ENCODE results near the gene LRRIQ4.

Gene LRRIQ4

GRCh38 chr3:169871129-169871886 lies 58.6 kb downstream of the LRRIQ4 start:
- TF ChIP-seq POU6F1 (CRISPR knock-in tag; IDR thresholded peaks at IDR 0.05; ENCODE audit: borderline replicate concordance, low read depth): no peak
- no peak for TF ChIP-seq ZNF565 (CRISPR knock-in tag; conservative IDR thresholded peaks at IDR 0.05; ENCODE audit: low read depth)
- TF ChIP-seq ZFP3 (CRISPR knock-in tag; IDR thresholded peaks at IDR 0.05): no peak
- no peak for TF ChIP-seq PATZ1 (CRISPR knock-in tag; IDR thresholded peaks at IDR 0.05; ENCODE audit: borderline replicate concordance)
- TF ChIP-seq TCF4 (CRISPR knock-in tag; IDR thresholded peaks at IDR 0.05; ENCODE audit: borderline replicate concordance): no peak
- TF ChIP-seq BACH2 (CRISPR knock-in tag; IDR thresholded peaks at IDR 0.05; ENCODE audit: borderline replicate concordance): no peak
- TF ChIP-seq CSRNP3 (CRISPR knock-in tag; IDR thresholded peaks at IDR 0.05): no peak
- TF ChIP-seq GLIS3 (CRISPR knock-in tag; IDR thresholded peaks at IDR 0.05): no peak
- TF ChIP-seq TOX (CRISPR knock-in tag; IDR thresholded peaks at IDR 0.05; ENCODE audit: borderline replicate concordance): no peak
- TF ChIP-seq OSR1 (CRISPR knock-in tag; IDR thresholded peaks at IDR 0.05): no peak
- no peak for TF ChIP-seq ZC3H10 (CRISPR knock-in tag; IDR thresholded peaks at IDR 0.05)
- no peak for TF ChIP-seq ISL1 (CRISPR knock-in tag; IDR thresholded peaks at IDR 0.05)
- no peak for TF ChIP-seq CREB5 (CRISPR knock-in tag; IDR thresholded peaks at IDR 0.05; ENCODE audit: low read depth)
- TF ChIP-seq ZNF8 (CRISPR knock-in tag; IDR thresholded peaks at IDR 0.05): no peak
- TF ChIP-seq SNAI2 (CRISPR knock-in tag; IDR thresholded peaks at IDR 0.05): no peak
- TF ChIP-seq CSDC2 (CRISPR knock-in tag; IDR thresholded peaks at IDR 0.05): no peak
- no peak for TF ChIP-seq TSHZ2 (CRISPR knock-in tag; IDR thresholded peaks at IDR 0.05)
- no peak for ATAC-seq

GRCh38 chr3:169879013-169879557 lies 66.4 kb downstream of the LRRIQ4 start:
- no peak for ATAC-seq
- TF ChIP-seq ZFP30 (CRISPR knock-in tag; IDR thresholded peaks at IDR 0.05) (no peak), ESRRG (CRISPR knock-in tag; IDR thresholded peaks at IDR 0.05) (no peak), SNAI2 (CRISPR knock-in tag; IDR thresholded peaks at IDR 0.05) (no peak), BACH2 (CRISPR knock-in tag; IDR thresholded peaks at IDR 0.05; ENCODE audit: borderline replicate concordance) (no peak), CREB5 (CRISPR knock-in tag; IDR thresholded peaks at IDR 0.05; ENCODE audit: low read depth) (no peak), CSDC2 (CRISPR knock-in tag; IDR thresholded peaks at IDR 0.05) (no peak), PPARA (CRISPR knock-in tag; IDR thresholded peaks at IDR 0.05; ENCODE audit: borderline replicate concordance) (no peak), CSRNP3 (CRISPR knock-in tag; IDR thresholded peaks at IDR 0.05) (no peak), ZNF565 (CRISPR knock-in tag; conservative IDR thresholded peaks at IDR 0.05; ENCODE audit: low read depth) (no peak), ZC3H10 (CRISPR knock-in tag; IDR thresholded peaks at IDR 0.05) (no peak), ISL1 (CRISPR knock-in tag; IDR thresholded peaks at IDR 0.05) (no peak), RARB (CRISPR knock-in tag; IDR thresholded peaks at IDR 0.05) (no peak), POU6F1 (CRISPR knock-in tag; IDR thresholded peaks at IDR 0.05; ENCODE audit: borderline replicate concordance, low read depth) (no peak), TCF4 (CRISPR knock-in tag; IDR thresholded peaks at IDR 0.05; ENCODE audit: borderline replicate concordance) (no peak), GLIS3 (CRISPR knock-in tag; IDR thresholded peaks at IDR 0.05) (no peak), TOX (CRISPR knock-in tag; IDR thresholded peaks at IDR 0.05; ENCODE audit: borderline replicate concordance) (no peak), ARNTL (CRISPR knock-in tag; IDR thresholded peaks at IDR 0.05; ENCODE audit: borderline replicate concordance, low read depth) (no peak)
